PC-9 (cell line): Measurements from ENCODE around the gene OTULINL. TPM values are rescaled to one million over a fixed set of nuclear protein-coding genes. Genes with fewer than 3 reads are reported as not detected.

Experiments used
- BruUV-seq: library from RNA; stranded (reverse); fragments of 400-500 nt; replicated peaks from 2 replicates; lab custom pipeline; 2021; lab: Mats Ljungman, UMichigan
- CTCF ChIA-PET: fragments of 300-600 bp; sonication (Branson Sonifier 250); formaldehyde crosslinking; loops from one replicate; lab custom pipeline; 2022; ENCODE audit warnings: antibody characterized with exemption; lab: Charles Lee
- POLR2A ChIA-PET: fragments of 300-600 bp; sonication (Branson Sonifier 250); formaldehyde crosslinking; loops from one replicate; lab custom pipeline; 2022; ENCODE audit warnings: antibody characterized with exemption; ENCODE audit not compliant: unreplicated experiment; lab: Charles Lee
- DNase-seq, 2 experiments: peaks; one replicate each; pipeline versions ENCODE4 v3.0.0 to v3.0.0-alpha.2; 2015 to 2022; ENCODE audit warnings: mixed read lengths in 1 of 2
- H2AFZ ChIP-seq: fragments of 200-600 bp; sonication (generic); 2 replicates; pipeline ENCODE4 v1.8.1; 2017; ENCODE audit warnings: antibody characterized with exemption
- H3F3A ChIP-seq: fragments of 200-600 bp; sonication (generic); 2 replicates; pipeline ENCODE4 v1.8.1; 2017; ENCODE audit warnings: antibody characterized with exemption, mild to moderate bottlenecking, low read depth; ENCODE audit not compliant: insufficient read depth
- H3K27ac ChIP-seq: fragments of 200-600 bp; sonication (generic); 2 replicates; pipeline ENCODE4 v1.6.1; 2016; ENCODE audit warnings: mixed run types
- H3K27me3 ChIP-seq: fragments of 200-600 bp; sonication (generic); 2 replicates; pipeline ENCODE4 v1.6.1; 2016; ENCODE audit warnings: low read depth, mixed run types; ENCODE audit not compliant: insufficient read depth
- H3K36me3 ChIP-seq: fragments of 200-600 bp; sonication (generic); 2 replicates; pipeline ENCODE4 v1.6.1; 2016; ENCODE audit warnings: low read depth, mixed run types
- H3K4me1 ChIP-seq: fragments of 200-600 bp; sonication (generic); replicated peaks from 2 replicates; pipeline ENCODE4 v1.6.1; 2016; ENCODE audit warnings: mixed run types; ENCODE audit not compliant: insufficient read depth
- H3K4me2 ChIP-seq: fragments of 200-600 bp; sonication (generic); 2 replicates; pipeline ENCODE4 v1.6.1; 2017; ENCODE audit warnings: mixed run types
- H3K4me3 ChIP-seq: fragments of 200-600 bp; sonication (generic); 2 replicates; pipeline ENCODE4 v1.6.1; 2016; ENCODE audit warnings: mixed run types
- H3K79me2 ChIP-seq: fragments of 200-600 bp; sonication (generic); 2 replicates; pipeline ENCODE4 v1.6.1; 2017; ENCODE audit warnings: low read depth, mixed run types
- H3K9me2 ChIP-seq: fragments of 200-600 bp; sonication (generic); 2 replicates; pipeline ENCODE4 v1.8.1; 2017; ENCODE audit warnings: mild to moderate bottlenecking; ENCODE audit not compliant: insufficient read depth
- H3K9me3 ChIP-seq: fragments of 200-600 bp; sonication (generic); 2 replicates; pipeline ENCODE4 v1.8.1; 2016; ENCODE audit warnings: low read depth; ENCODE audit not compliant: insufficient read depth
- H4K20me1 ChIP-seq: fragments of 200-600 bp; sonication (generic); 2 replicates; pipeline ENCODE4 v1.8.1; 2017; ENCODE audit not compliant: insufficient read depth
- EZH2 ChIP-seq: fragments of 200-600 bp; sonication (generic); IDR thresholded peaks from 2 replicates; pipeline ENCODE4 v1.8.0; 2017; ENCODE audit warnings: antibody characterized with exemption, low read depth
- intact Hi-C: fragments of 100-400 bp; cut with micrococcal nuclease; formaldehyde crosslinking; loops from one replicate; pipeline ENCODE4 v1.10.0; 2022; ENCODE audit not compliant: unreplicated experiment
- total RNA-seq: library from RNA; stranded (reverse); gene quantifications from 2 replicates; pipeline ENCODE4 v1.2.3, GENCODE V29; 2021
- TF ChIP-seq, protein P1 (sequence below): fragments of 200-600 bp; sonication (generic); conservative IDR thresholded peaks from 2 replicates; pipeline ENCODE4 v1.6.1; 2017; ENCODE audit warnings: mixed run types, antibody characterized with exemption, mild to moderate bottlenecking, moderate library complexity

OTULINL gene
- total RNA-seq, 1 experiment from 2014 or later, result 4.1 TPM

DNA sequence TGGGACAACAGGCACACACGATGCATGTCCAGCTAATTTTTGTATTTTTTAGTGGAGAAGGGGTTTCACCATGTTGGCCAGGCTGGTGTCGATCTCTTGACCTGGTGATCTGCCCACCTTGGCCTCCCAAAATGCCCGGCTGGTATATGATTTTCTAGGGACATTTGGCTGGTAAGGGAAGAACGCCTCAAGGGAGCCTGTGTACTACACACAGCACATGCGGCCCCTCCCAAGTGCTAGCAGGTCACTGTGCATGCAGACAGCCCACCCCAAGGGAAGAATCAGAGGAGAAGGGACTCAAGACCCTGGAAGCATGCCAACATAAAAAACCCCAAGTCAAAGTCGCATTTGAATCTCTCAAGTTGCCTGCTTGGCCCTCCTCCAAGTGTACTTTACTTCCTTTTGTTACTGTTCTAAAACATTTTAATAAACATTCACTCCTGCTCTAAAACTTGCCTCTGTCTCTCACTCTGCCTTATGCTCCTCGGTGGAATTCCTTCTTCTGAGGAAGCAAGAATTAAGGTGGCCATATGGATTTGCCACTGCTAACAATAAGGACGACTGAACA is 24.3 kb upstream of the OTULINL start:
- H3F3A ChIP-seq, result no peaks in the 10 kb centered on the region
- no peak overlapping the region for H3K4me2 ChIP-seq
- H3K79me2 ChIP-seq, result no peaks in the 10 kb centered on the region
- peaks cover 18% of the 10 kb centered on the region; the same call in 1 of the 2 replicates for H3K27me3 ChIP-seq
- intact Hi-C loops, result no loop called here
- ChIA-PET CTCF (no interaction called here), POLR2A (no interaction called here)
- DNase-seq, result no peak
- no peak for TF ChIP-seq EZH2
- TF ChIP-seq, protein P1, sequence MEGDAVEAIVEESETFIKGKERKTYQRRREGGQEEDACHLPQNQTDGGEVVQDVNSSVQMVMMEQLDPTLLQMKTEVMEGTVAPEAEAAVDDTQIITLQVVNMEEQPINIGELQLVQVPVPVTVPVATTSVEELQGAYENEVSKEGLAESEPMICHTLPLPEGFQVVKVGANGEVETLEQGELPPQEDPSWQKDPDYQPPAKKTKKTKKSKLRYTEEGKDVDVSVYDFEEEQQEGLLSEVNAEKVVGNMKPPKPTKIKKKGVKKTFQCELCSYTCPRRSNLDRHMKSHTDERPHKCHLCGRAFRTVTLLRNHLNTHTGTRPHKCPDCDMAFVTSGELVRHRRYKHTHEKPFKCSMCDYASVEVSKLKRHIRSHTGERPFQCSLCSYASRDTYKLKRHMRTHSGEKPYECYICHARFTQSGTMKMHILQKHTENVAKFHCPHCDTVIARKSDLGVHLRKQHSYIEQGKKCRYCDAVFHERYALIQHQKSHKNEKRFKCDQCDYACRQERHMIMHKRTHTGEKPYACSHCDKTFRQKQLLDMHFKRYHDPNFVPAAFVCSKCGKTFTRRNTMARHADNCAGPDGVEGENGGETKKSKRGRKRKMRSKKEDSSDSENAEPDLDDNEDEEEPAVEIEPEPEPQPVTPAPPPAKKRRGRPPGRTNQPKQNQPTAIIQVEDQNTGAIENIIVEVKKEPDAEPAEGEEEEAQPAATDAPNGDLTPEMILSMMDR, result no peak
- BruUV-seq, result no TSS peak
- no peaks in the 10 kb centered on the region for H3K4me1 ChIP-seq
- H3K36me3 ChIP-seq, result no peaks in the 10 kb centered on the region
- H3K9me3 ChIP-seq, result no peaks in the 10 kb centered on the region; the same call in 1 of the 2 replicates
- H3K4me3 ChIP-seq, result no peak overlapping the region
- H3K9me2 ChIP-seq, result peaks cover 4% of the 10 kb centered on the region; the same call in 1 of the 2 replicates
- no peak overlapping the region for H3K27ac ChIP-seq
- H4K20me1 ChIP-seq, result no peaks in the 10 kb centered on the region
- H2AFZ ChIP-seq, result no peak overlapping the region

- Histone ChIP-seq H3K36me3 (no peaks in the 10 kb centered on the region), H2AFZ (no peak overlapping the region), H3K4me3 (no peak overlapping the region), H3K79me2 (no peaks in the 10 kb centered on the region), H3K27ac (no peak overlapping the region), H3K9me3 (no peaks in the 10 kb centered on the region), H3F3A (no peaks in the 10 kb centered on the region), H3K4me1 (no peaks in the 10 kb centered on the region), H3K27me3 (peaks cover 13% of the 10 kb centered on the region; the same call in 1 of the 2 replicates), H3K4me2 (no peak overlapping the region), H4K20me1 (no peaks in the 10 kb centered on the region), H3K9me2 (peaks cover 3% of the 10 kb centered on the region; the same call in 1 of the 2 replicates)
- intact Hi-C loops, result no loop called here
- TF ChIP-seq, protein P1, result no peak
- no peak for TF ChIP-seq EZH2
- BruUV-seq, result no TSS peak
- CTCF ChIA-PET, result no interaction called here
- no peak for DNase-seq
- POLR2A ChIA-PET, result no interaction called here
Observed at GRCh38 chr5:14557791-14558415, 23.7 kb upstream of the OTULINL start.

DNA sequence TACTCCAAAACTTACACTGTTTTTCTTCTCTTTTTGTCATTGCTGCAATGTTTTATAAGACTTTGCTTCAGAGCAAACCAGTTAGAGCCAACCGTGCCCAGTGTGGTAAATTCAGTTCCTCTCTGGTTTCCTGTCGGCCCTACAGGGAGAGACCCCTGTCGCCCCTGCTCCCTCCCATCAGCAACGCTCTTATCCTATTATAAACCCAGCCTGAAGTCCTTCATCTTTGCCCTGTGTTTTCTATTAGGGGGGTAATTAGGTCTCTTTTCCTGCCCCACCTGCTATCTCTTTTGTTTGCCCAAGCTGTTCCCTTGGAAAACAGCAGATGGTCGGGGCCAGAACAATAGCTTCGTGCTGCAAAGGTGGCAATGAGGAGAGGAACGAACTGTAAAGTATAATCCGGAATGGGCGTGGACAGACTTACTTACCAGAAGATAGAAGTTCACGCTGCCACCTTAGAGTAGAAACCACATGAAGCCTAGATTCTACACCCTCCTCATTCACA is 21.4 kb upstream of the OTULINL start:
- H3K9me3 ChIP-seq, result no peaks in the 10 kb centered on the region
- no peaks in the 10 kb centered on the region for H3K36me3 ChIP-seq
- H3K4me3 ChIP-seq, result no peak overlapping the region
- H3K4me1 ChIP-seq, result no peaks in the 10 kb centered on the region
- ChIA-PET POLR2A (no interaction called here), CTCF (no interaction called here)
- intact Hi-C loops, result no loop called here
- H3K4me2 ChIP-seq, result no peak overlapping the region
- DNase-seq, result no peak
- no peak overlapping the region for H3K27ac ChIP-seq
- no TSS peak for BruUV-seq
- peaks cover 13% of the 10 kb centered on the region; the same call in 1 of the 2 replicates for H3K27me3 ChIP-seq
- TF ChIP-seq, protein P1, result no peak
- no peaks in the 10 kb centered on the region for H3K79me2 ChIP-seq
- no peak overlapping the region for H2AFZ ChIP-seq
- no peaks in the 10 kb centered on the region for H3F3A ChIP-seq
- no peaks in the 10 kb centered on the region for H4K20me1 ChIP-seq
- no peaks in the 10 kb centered on the region for H3K9me2 ChIP-seq
